Measurements from ENCODE around the gene TMED9. TPM values are rescaled to one million over a fixed set of nuclear protein-coding genes. Genes with fewer than 3 reads are reported as not detected.
A peak's percentile ranks its signal among the peaks of the same experiment; 100 is the strongest.

TMED9 gene
- total RNA-seq, 1 experiment from 2014 or later = 133 TPM

DNA sequence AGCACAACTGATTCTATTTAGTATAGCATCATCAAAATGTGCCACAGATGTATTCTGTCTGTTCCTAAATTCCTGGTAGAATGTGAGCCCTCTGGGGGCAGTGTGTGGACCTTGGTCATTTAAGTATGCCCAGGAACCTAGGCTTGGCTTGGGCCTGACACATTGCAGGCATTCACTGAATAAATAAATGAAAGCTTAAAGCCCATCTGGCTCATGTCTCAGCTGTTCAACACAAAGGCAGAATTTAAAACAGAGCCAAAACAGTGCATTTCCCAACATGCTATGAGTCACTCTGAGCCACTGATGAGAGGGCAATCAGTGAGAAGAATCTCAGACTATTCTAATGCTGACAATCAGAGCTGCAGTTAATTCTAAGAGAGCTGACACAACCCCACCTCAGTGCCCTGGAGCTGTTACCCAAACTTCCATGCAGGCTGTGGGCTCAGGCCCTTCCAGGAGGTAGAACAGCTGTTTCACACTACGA is 45.7 kb upstream of the TMED9 start:
- H3K79me2 ChIP-seq (ENCODE audit: insufficient read depth, low read length) = peaks cover 71% of the 10 kb centered on the region
- no peaks in the 10 kb centered on the region for H3K27me3 ChIP-seq (ENCODE audit: insufficient read depth, low read length)
- no peak overlapping the region for H3K9ac ChIP-seq (ENCODE audit: low read length)
- H3K36me3 ChIP-seq (ENCODE audit: control insufficient read depth in 1 of 2, insufficient read depth in 2 of 2, low read length in 2 of 2) = no peaks in the 10 kb centered on the region; a peak in 1 of 4 replicates
- 0 out of 4 replicates have a peak, but pooled peaks cover 0 to 6% of the 10 kb centered on the region in 2 experiments for H3K4me1 ChIP-seq (ENCODE audit: control insufficient read depth in 1 of 2, insufficient read depth in 2 of 2, low read length in 2 of 2)
- H3K4me3 ChIP-seq (replicated peaks in 1 of 2; ENCODE audit: low read depth in 1 of 2, low read length in 2 of 2) = no peak overlapping the region
- intact Hi-C loops (cut with micrococcal nuclease) = no loop called here
- no peak overlapping the region for H3K4me2 ChIP-seq (ENCODE audit: low read length)
- DNase-seq (ENCODE audit: low read depth, low spot score) (no peak), ATAC-seq (peak; percentile 49; the same call in 1 of the 2 replicates)
- TF ChIP-seq SRF (IDR thresholded peaks at IDR 0.05; ENCODE audit: low read depth) = no peak
- peak; percentile 44; the same call in 1 of the 2 replicates for TF ChIP-seq CEBPB (IDR thresholded peaks at IDR 0.05; ENCODE audit: low read depth)
- ChIA-PET CTCF (no interaction called here), POLR2A (interaction anchor here (1.2 kb wide), 1 partner anchor 10 kb away, joined by 3 read pairs; no protein-coding TSS in a partner anchor), RAD21 (ENCODE audit: low non-redundant PET in 1 of 2, low total read pairs in 2 of 2, uncharacterized antibody in 2 of 2, unreplicated experiment in 2 of 2) (no interaction called here)
- H3K27ac ChIP-seq (ENCODE audit: low read depth, low read length) = 0 out of 2 replicates have a peak overlapping the region, but pooled peaks have one; percentile 4
- peaks cover 4% of the 10 kb centered on the region; the same call in 1 of the 2 replicates for H4K20me1 ChIP-seq (ENCODE audit: insufficient read depth)
- no peaks in the 10 kb centered on the region for H3K9me2 ChIP-seq (ENCODE audit: insufficient read depth)
- H3K9me3 ChIP-seq (ENCODE audit: control insufficient read depth in 1 of 2, insufficient read depth in 1 of 2, low read depth in 1 of 2, low read length in 2 of 2) = no peaks in the 10 kb centered on the region
- BruUV-seq (replicated peaks) = no TSS peak
- no peak overlapping the region for H2AFZ ChIP-seq (ENCODE audit: low read depth, low read length, poor library complexity, severe bottlenecking)

- ATAC-seq (no peak), DNase-seq (ENCODE audit: low read depth, low spot score) (no peak)
- Histone ChIP-seq H3K9ac (ENCODE audit: low read length) (no peak overlapping the region), H3K27ac (ENCODE audit: low read depth, low read length) (no peak overlapping the region), H4K20me1 (ENCODE audit: insufficient read depth) (no peaks in the 10 kb centered on the region), H3K9me2 (ENCODE audit: insufficient read depth) (no peaks in the 10 kb centered on the region), H3K9me3 (ENCODE audit: control insufficient read depth in 1 of 2, insufficient read depth in 1 of 2, low read depth in 1 of 2, low read length in 2 of 2) (no peaks in the 10 kb centered on the region), H3K4me1 (ENCODE audit: control insufficient read depth in 1 of 2, insufficient read depth in 2 of 2, low read length in 2 of 2) (peaks cover under 1 to 7% of the 10 kb centered on the region in 2 experiments; a peak in 3 of 4 replicates), H3K36me3 (ENCODE audit: control insufficient read depth in 1 of 2, insufficient read depth in 2 of 2, low read length in 2 of 2) (peaks cover 0 to 4% of the 10 kb centered on the region in 2 experiments; a peak in 1 of 4 replicates), H3K4me2 (ENCODE audit: low read length) (no peak overlapping the region), H2AFZ (ENCODE audit: low read depth, low read length, poor library complexity, severe bottlenecking) (no peak overlapping the region), H3K79me2 (ENCODE audit: insufficient read depth, low read length) (peaks cover 74% of the 10 kb centered on the region), H3K4me3 (replicated peaks in 1 of 2; ENCODE audit: low read depth in 1 of 2, low read length in 2 of 2) (no peak overlapping the region), H3K27me3 (ENCODE audit: insufficient read depth, low read length) (no peaks in the 10 kb centered on the region)
- BruUV-seq (replicated peaks) = no TSS peak
- POLR2A ChIA-PET = no interaction called here
- CTCF ChIA-PET = no interaction called here
- intact Hi-C loops (cut with micrococcal nuclease) = no loop called here
- TF ChIP-seq JUND (IDR thresholded peaks at IDR 0.05) (no peak), POLR2AphosphoS5 (IDR thresholded peaks at IDR 0.05; ENCODE audit: low read depth, low read length) (no peak), YY1 (IDR thresholded peaks at IDR 0.05; ENCODE audit: extremely low read depth, insufficient replicate concordance, low read depth, low read length) (no peak)
- TF ChIP-seq, protein P1, sequence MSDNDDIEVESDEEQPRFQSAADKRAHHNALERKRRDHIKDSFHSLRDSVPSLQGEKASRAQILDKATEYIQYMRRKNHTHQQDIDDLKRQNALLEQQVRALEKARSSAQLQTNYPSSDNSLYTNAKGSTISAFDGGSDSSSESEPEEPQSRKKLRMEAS (IDR thresholded peaks at IDR 0.05) = no peak
- RAD21 ChIA-PET (ENCODE audit: low non-redundant PET in 1 of 2, low total read pairs in 2 of 2, uncharacterized antibody in 2 of 2, unreplicated experiment in 2 of 2) = no interaction called here
Measured at GRCh38 chr5:177547736-177548135, 44.3 kb upstream of the TMED9 start.
